GM12891 (cell line): ENCODE data around the gene SNAPC3.

Source experiments
- POLR2A ChIP-seq: IDR thresholded peaks from 2 replicates; pipeline ENCODE4 v1.6.1; 2011; ENCODE audit warnings: low read depth, low read length, control low read depth
- POLR2AphosphoS5 ChIP-seq: IDR thresholded peaks from 2 replicates; pipeline ENCODE4 v1.6.1; 2011; ENCODE audit warnings: low read depth, low read length, control low read depth
- SPI1 ChIP-seq: IDR thresholded peaks from 2 replicates; pipeline ENCODE4 v1.6.1; 2011; ENCODE audit warnings: low read depth, low read length, control low read depth

GRCh38 chr9:15485836-15486666, 63.4 kb downstream of the SNAPC3 start:
- TF ChIP-seq POLR2A: no peak
- no peak for TF ChIP-seq POLR2AphosphoS5
- no peak for TF ChIP-seq SPI1
